IMR-90 (cell line): Measurements from ENCODE around the gene KRTAP9-6.
"Not testable (repeated sequence)": the region's sequence is repeated elsewhere in the genome, so short reads cannot be mapped to it uniquely, and the experiment has no call there.

Experiments
- BHLHE40 ChIP-seq: fragments of 150-350 bp; IDR thresholded peaks from 2 replicates; pipeline ENCODE4 v1.6.1; 2016; ENCODE audit warnings: mild to moderate bottlenecking, low read depth, low read length
- CEBPB ChIP-seq: IDR thresholded peaks from 2 replicates; pipeline ENCODE4 v1.6.1; 2012; ENCODE audit warnings: low read depth, low read length, improper control_type of control experiment
- CHD1 ChIP-seq: IDR thresholded peaks from 2 replicates; pipeline ENCODE4 v1.6.1; 2012; ENCODE audit warnings: low read depth, low read length, improper control_type of control experiment
- ELK1 ChIP-seq: fragments of 150-350 bp; IDR thresholded peaks from 2 replicates; pipeline ENCODE4 v1.6.1; 2016; ENCODE audit warnings: low read depth, mild to moderate bottlenecking, low read length, moderate library complexity, borderline replicate concordance
- FOS ChIP-seq: fragments of 150-350 bp; IDR thresholded peaks from 2 replicates; pipeline ENCODE4 v1.6.1; 2016; ENCODE audit warnings: low read depth, low read length
- MAZ ChIP-seq: IDR thresholded peaks from 2 replicates; pipeline ENCODE4 v1.6.1; 2012; ENCODE audit warnings: low read depth, mild to moderate bottlenecking, low read length, improper control_type of control experiment, moderate library complexity, borderline replicate concordance
- MXI1 ChIP-seq: IDR thresholded peaks from 2 replicates; pipeline ENCODE4 v1.6.1; 2012; ENCODE audit warnings: low read depth, mild to moderate bottlenecking, low read length, moderate library complexity, borderline replicate concordance
- POLR2A ChIP-seq: IDR thresholded peaks from 2 replicates; pipeline ENCODE4 v1.6.1; 2012; ENCODE audit warnings: mild to moderate bottlenecking, low read depth, low read length
- RAD21 ChIP-seq: IDR thresholded peaks from 2 replicates; pipeline ENCODE4 v1.6.1; 2012; ENCODE audit warnings: low read length, improper control_type of control experiment
- RCOR1 ChIP-seq: IDR thresholded peaks from 2 replicates; pipeline ENCODE4 v1.6.1; 2012; ENCODE audit warnings: mild to moderate bottlenecking, low read length, improper control_type of control experiment; ENCODE audit not compliant: insufficient replicate concordance
- RFX5 ChIP-seq: IDR thresholded peaks from 2 replicates; pipeline ENCODE4 v1.8.0; 2012; ENCODE audit warnings: low read depth, mild to moderate bottlenecking, low read length, moderate library complexity
- TF ChIP-seq, protein P1 (sequence below): conservative IDR thresholded peaks from 2 replicates; pipeline ENCODE4 v1.5.1; 2012; ENCODE audit warnings: mild to moderate bottlenecking, low read depth, low read length, improper control_type of control experiment

DNA sequence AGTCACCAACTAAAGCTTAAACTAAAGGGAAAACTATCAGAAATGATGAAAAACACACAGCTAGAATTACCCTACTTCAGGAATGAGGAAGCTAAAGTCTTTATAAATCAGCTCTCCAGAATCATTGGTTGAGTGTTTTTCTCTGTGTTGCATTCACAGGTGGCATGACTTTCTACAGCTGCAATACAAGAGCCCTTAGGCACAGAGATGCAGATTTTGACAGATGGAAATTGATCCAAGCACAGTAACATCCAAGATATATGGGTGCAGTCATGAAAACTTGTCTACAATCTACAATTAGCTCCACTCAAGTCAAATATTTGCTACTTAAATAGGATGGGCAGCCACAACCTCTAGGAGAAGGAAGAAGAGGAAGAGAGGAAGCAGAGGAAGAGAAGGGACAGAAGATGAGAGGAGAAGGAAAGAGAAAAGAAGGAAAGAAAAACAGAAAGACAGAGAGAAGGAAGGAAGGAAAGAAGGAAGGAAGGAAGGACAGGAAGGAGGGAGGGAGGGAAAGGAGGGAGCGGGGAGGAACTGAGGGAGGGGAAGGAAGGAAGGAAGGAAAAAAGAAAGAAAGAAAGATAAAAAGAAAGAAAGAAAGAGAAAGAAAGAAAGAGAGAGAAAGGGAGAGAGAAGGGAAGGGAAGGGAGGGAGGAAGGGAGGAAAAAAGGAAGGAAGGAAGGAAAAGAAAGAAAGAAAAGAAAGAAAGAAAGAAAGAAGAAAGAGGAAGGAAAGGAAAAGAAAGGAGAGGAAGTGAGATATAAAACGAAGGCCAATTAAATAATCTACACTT, 18.0 kb upstream of the KRTAP9-6 start:
- TF ChIP-seq, protein P1, sequence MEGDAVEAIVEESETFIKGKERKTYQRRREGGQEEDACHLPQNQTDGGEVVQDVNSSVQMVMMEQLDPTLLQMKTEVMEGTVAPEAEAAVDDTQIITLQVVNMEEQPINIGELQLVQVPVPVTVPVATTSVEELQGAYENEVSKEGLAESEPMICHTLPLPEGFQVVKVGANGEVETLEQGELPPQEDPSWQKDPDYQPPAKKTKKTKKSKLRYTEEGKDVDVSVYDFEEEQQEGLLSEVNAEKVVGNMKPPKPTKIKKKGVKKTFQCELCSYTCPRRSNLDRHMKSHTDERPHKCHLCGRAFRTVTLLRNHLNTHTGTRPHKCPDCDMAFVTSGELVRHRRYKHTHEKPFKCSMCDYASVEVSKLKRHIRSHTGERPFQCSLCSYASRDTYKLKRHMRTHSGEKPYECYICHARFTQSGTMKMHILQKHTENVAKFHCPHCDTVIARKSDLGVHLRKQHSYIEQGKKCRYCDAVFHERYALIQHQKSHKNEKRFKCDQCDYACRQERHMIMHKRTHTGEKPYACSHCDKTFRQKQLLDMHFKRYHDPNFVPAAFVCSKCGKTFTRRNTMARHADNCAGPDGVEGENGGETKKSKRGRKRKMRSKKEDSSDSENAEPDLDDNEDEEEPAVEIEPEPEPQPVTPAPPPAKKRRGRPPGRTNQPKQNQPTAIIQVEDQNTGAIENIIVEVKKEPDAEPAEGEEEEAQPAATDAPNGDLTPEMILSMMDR: not testable (repeated sequence)
- not testable (repeated sequence) for TF ChIP-seq FOS, POLR2A, RAD21, ELK1, MXI1, RCOR1, BHLHE40, CEBPB, MAZ, RFX5, CHD1
